ENCODE data around the gene LMOD3. TPM values are rescaled to one million over a fixed set of nuclear protein-coding genes. Genes with fewer than 3 reads are reported as not detected.

LMOD3 gene
- total and polyA plus RNA-seq, 2 of the 4 experiments (the other 2 are of a cell fraction), result not detected

DNA sequence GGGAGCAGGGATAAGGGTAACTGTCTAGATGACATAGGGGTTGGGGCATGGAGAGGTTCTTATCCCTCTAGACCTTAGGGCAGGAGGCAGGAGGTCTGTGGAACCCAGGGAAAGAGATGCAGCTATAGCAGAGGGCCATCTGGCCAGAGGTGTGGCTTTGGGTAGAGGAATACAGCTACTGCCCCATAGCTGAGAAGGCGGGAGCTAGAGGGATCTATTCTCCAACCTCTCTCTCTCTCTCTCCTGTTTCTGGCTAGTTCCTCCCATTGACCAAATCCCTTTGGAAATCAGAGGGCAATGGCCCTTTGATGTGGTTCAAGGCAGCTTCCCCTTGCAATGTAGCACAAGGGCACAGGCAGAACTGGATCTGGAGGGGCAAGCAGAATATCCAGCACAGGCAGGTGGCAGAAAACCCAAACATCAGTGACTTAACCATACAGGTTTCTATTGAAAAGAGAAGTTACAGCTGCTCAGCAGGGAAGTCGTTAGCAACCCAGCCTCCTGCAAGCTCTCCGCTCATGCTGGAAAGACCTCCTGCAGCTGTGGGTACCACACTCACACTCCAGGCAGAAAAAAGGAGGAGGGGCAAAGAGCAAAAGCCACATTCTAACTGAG is 22.3 kb upstream of the LMOD3 start:
- H3K4ac ChIP-seq (ENCODE audit: low read depth, low read length), result no peak overlapping the region
- no peak overlapping the region for H3K56ac ChIP-seq (ENCODE audit: extremely low read depth, insufficient read depth, low read length)
- no peak for TF ChIP-seq RCOR1 (IDR thresholded peaks at IDR 0.05; ENCODE audit: insufficient replicate concordance, low read length)
- TF ChIP-seq, protein P1, sequence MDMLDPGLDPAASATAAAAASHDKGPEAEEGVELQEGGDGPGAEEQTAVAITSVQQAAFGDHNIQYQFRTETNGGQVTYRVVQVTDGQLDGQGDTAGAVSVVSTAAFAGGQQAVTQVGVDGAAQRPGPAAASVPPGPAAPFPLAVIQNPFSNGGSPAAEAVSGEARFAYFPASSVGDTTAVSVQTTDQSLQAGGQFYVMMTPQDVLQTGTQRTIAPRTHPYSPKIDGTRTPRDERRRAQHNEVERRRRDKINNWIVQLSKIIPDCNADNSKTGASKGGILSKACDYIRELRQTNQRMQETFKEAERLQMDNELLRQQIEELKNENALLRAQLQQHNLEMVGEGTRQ (IDR thresholded peaks at IDR 0.05; ENCODE audit: low read depth, low read length), result no peak
- TF ChIP-seq MAFK (IDR thresholded peaks at IDR 0.05; ENCODE audit: low read depth, low read length), result no peak
- TF ChIP-seq RAD21 (IDR thresholded peaks at IDR 0.05; ENCODE audit: low read length), result no peak
- TF ChIP-seq, protein P2, sequence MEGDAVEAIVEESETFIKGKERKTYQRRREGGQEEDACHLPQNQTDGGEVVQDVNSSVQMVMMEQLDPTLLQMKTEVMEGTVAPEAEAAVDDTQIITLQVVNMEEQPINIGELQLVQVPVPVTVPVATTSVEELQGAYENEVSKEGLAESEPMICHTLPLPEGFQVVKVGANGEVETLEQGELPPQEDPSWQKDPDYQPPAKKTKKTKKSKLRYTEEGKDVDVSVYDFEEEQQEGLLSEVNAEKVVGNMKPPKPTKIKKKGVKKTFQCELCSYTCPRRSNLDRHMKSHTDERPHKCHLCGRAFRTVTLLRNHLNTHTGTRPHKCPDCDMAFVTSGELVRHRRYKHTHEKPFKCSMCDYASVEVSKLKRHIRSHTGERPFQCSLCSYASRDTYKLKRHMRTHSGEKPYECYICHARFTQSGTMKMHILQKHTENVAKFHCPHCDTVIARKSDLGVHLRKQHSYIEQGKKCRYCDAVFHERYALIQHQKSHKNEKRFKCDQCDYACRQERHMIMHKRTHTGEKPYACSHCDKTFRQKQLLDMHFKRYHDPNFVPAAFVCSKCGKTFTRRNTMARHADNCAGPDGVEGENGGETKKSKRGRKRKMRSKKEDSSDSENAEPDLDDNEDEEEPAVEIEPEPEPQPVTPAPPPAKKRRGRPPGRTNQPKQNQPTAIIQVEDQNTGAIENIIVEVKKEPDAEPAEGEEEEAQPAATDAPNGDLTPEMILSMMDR (conservative IDR thresholded peaks at IDR 0.05; ENCODE audit: low read depth, low read length), result no peak
- TF ChIP-seq POLR2A (IDR thresholded peaks at IDR 0.05; ENCODE audit: low read depth, low read length), result no peak
- CTCF ChIA-PET, result no interaction called here
- no peak overlapping the region for H2BK5ac ChIP-seq (ENCODE audit: low read depth, low read length, poor library complexity, severe bottlenecking)
- H3K18ac ChIP-seq (ENCODE audit: low read depth, low read length), result no peak overlapping the region
- POLR2A ChIA-PET (ENCODE audit: unreplicated experiment), result no interaction called here
- H2BK20ac ChIP-seq (ENCODE audit: low read depth, low read length), result no peak overlapping the region
- no peak overlapping the region for H3K9ac ChIP-seq (ENCODE audit: low read depth, low read length)
- no peak overlapping the region for H2AK5ac ChIP-seq (ENCODE audit: low read depth, low read length)
- H3K9me3 ChIP-seq (ENCODE audit: control insufficient read depth, insufficient read depth, low read length), result no peaks in the 10 kb centered on the region
- H3K36me3 ChIP-seq (ENCODE audit: control insufficient read depth, insufficient read depth, low read length), result no peaks in the 10 kb centered on the region
- H3K23ac ChIP-seq (ENCODE audit: low read depth, low read length), result no peak overlapping the region
- no peaks in the 10 kb centered on the region for H4K20me1 ChIP-seq (ENCODE audit: insufficient read depth, low read length)
- H4K8ac ChIP-seq (ENCODE audit: low read depth in 2 of 2, low read length in 2 of 2), result no peak overlapping the region
- H3K79me1 ChIP-seq (ENCODE audit: low read depth in 1 of 2, low read length in 2 of 2), result no peaks in the 10 kb centered on the region
- intact Hi-C loops (cut with micrococcal nuclease) (no loop called here), dilution Hi-C loops (cut with HindIII; ENCODE audit: low sequenced_read_pairs, unreplicated experiment) (no loop called here), in situ Hi-C loops (cut with MboI; ENCODE audit: low sequenced_read_pairs) (no loop called here)
- no peak overlapping the region for H2AK9ac ChIP-seq (replicated peaks; ENCODE audit: low read depth, low read length, poor library complexity)
- H3K27ac ChIP-seq (ENCODE audit: insufficient read depth, low read length), result no peak overlapping the region
- no CpG with 5 or more reads among the region's 3 CpGs for WGBS, 2 experiments (ENCODE audit: extremely low coverage in 2 of 2, insufficient read length in 1 of 2)
- peaks cover 2% of the 10 kb centered on the region; the same call in 1 of the 2 replicates for H3K4me1 ChIP-seq (ENCODE audit: control insufficient read depth, insufficient read depth, low read length)
- DNase-seq, result no peak
- no peaks in the 10 kb centered on the region for H3K9me1 ChIP-seq (ENCODE audit: insufficient read depth, low read length)
- no TSS peak for BruUV-seq (replicated peaks)
- no peak overlapping the region for H4K91ac ChIP-seq (ENCODE audit: insufficient read depth, low read depth, low read length)
- no peak overlapping the region for H2BK120ac ChIP-seq (ENCODE audit: low read depth, low read length)
- no peak overlapping the region for H2BK15ac ChIP-seq (ENCODE audit: low read depth, low read length)
- no peak for ATAC-seq (ENCODE audit: low read depth)
- no peak overlapping the region for H3K4me3 ChIP-seq (ENCODE audit: insufficient read depth, low read depth, low read length)
- H3K4me2 ChIP-seq (ENCODE audit: low read depth, low read length), result no peak overlapping the region
- no peak overlapping the region for H3K14ac ChIP-seq (replicated peaks; ENCODE audit: low read depth, low read length)
- H3K27me3 ChIP-seq (ENCODE audit: control insufficient read depth, insufficient read depth, low read length), result peaks cover 20% of the 10 kb centered on the region
- H2AFZ ChIP-seq (replicated peaks; ENCODE audit: low read length, poor library complexity), result no peak overlapping the region
- H4K5ac ChIP-seq (ENCODE audit: low read depth, low read length), result no peak overlapping the region
